ENCODE results near the gene ABCC11. TPM values are rescaled to one million over a fixed set of nuclear protein-coding genes. Genes with fewer than 3 reads are reported as not detected.

Gene ABCC11
- total RNA-seq, 2 experiments from 2014 or later = 0.09 TPM; not detected in 1

DNA sequence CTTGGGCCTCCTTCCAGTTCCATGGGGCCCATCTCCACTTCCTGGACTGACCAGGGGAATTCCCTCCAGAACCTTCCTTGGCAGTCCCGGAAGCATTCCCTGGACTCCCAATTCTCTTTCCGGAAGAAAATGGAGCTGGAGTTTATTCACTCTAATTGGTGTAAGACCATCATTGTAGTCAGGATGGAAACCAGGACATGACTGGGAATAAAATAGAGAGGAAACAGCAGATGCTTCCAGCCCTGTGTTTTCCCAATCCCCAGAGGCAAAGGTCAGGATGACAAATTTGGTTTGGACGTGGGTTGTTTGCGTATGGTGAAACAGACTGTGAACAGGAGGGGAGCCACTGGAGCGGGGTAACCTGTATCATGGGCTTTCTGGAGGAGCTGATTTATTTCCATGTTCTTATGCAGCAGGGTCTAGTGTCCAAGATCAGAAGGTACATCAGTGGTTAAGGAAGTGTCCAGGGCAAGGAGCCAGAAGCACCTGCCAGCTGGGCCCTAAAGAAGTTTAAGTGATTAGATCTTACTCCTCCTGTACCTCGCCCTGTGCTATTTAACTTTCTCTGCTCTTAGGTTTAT lies 11.7 kb downstream of the ABCC11 start:
- Mint-ChIP-seq H3K36me3 (no peaks in the 10 kb centered on the region), H3K27me3 (peaks cover 2% of the 10 kb centered on the region), H3K4me1 (peaks cover 18% of the 10 kb centered on the region), H3K27ac (no peak overlapping the region), H3K9me3 (no peaks in the 10 kb centered on the region), H3K4me3 (no peak overlapping the region)
- POLR2A ChIA-PET = interaction anchor here (0.6 kb wide), 2 partner anchors 46 to 95 kb away, joined by 3 read pairs; no protein-coding TSS in a partner anchor
- ATAC-seq (ENCODE audit: low read depth) = no peak
- no peak for DNase-seq

DNA sequence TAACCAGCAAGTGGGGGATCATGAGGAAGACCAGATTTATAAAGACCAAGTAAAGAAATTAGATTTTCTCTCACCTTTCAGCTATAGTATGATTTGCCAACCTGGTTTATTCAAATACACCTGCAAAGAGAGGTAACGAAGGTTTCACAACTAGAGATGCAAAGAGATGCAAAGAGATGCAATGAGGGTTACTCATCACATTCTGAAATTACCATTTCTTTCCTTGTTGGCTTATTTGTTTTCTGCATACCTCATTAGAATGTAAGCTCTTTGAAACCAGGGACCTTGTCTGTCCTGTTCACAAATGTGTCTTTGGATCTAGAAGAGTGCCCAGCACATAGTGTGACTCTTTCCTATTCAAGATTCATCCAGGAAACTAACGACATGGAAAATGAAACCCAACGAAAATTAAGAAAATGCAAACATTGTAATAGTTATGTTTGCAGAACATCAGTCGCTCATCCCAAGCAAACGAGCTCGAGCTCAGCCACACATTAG lies 12.2 kb downstream of the ABCC11 start:
- ATAC-seq (ENCODE audit: low read depth) (no peak), DNase-seq (no peak)
- H3K9me3 Mint-ChIP-seq = no peaks in the 10 kb centered on the region
- H3K4me1 Mint-ChIP-seq = peaks cover 18% of the 10 kb centered on the region
- no peaks in the 10 kb centered on the region for H3K36me3 Mint-ChIP-seq
- no peak overlapping the region for H3K27ac Mint-ChIP-seq
- POLR2A ChIA-PET = no interaction called here
- peaks cover 2% of the 10 kb centered on the region for H3K27me3 Mint-ChIP-seq
- H3K4me3 Mint-ChIP-seq = no peak overlapping the region

DNA sequence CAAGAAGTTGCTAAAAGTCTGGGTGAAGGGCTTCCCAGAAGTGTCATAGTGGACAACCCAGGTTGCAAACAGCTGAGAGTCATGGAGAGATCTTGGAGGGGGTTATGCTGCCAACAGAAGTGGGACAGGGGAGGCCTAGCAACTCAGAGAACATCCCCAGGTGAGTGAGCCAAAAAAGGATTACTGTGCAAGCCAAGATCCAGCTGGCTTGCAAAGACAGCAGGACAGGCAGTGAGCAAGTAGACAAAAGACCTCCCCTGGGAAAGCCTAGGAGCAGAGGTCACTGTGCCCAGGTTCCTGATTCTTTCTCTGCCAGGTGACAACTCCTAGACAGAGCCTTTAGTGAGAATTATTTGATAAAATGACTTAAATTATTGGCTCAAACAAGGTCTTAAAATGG lies 12.7 kb downstream of the ABCC11 start:
- no peaks in the 10 kb centered on the region for H3K36me3 Mint-ChIP-seq
- POLR2A ChIA-PET = no interaction called here
- H3K27me3 Mint-ChIP-seq = peaks cover 2% of the 10 kb centered on the region
- peaks cover 18% of the 10 kb centered on the region for H3K4me1 Mint-ChIP-seq
- no peaks in the 10 kb centered on the region for H3K9me3 Mint-ChIP-seq
- H3K4me3 Mint-ChIP-seq = no peak overlapping the region
- no peak overlapping the region for H3K27ac Mint-ChIP-seq
- ATAC-seq (ENCODE audit: low read depth) (no peak), DNase-seq (no peak)

DNA sequence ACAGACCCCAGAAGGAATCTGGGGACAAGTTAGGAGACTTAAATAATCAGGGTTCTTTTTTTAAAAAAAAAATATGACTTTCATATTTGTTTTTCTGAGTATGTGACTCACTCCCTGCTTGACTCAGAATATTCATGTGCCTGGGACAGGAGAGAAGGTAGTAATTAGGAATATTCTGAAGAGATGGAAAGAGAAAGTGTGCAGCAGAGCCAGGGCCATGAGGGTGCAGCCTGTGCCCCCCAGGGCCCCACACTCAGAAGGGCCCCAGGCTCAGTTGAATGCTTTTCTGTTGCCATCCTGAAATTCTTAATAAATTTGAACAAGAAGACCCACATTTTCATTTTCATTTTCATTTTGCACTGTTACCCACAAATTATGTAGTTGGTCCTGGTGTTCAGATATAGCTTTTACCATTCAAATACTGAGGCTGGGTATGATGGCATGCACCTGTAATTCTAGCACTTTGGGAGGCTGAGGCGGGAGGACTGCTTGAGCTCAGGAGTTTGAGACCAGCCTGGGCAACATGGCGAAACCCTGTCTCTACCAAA lies 14.8 kb downstream of the ABCC11 start:
- POLR2A ChIA-PET = no interaction called here
- Mint-ChIP-seq H3K4me1 (peaks cover 18% of the 10 kb centered on the region), H3K27ac (peak overlapping the region; percentile 60), H3K36me3 (no peaks in the 10 kb centered on the region), H3K9me3 (no peaks in the 10 kb centered on the region), H3K27me3 (peaks cover 2% of the 10 kb centered on the region), H3K4me3 (peak overlapping the region; percentile 29)
- DNase-seq (no peak), ATAC-seq (ENCODE audit: low read depth) (peak; percentile 36)

DNA sequence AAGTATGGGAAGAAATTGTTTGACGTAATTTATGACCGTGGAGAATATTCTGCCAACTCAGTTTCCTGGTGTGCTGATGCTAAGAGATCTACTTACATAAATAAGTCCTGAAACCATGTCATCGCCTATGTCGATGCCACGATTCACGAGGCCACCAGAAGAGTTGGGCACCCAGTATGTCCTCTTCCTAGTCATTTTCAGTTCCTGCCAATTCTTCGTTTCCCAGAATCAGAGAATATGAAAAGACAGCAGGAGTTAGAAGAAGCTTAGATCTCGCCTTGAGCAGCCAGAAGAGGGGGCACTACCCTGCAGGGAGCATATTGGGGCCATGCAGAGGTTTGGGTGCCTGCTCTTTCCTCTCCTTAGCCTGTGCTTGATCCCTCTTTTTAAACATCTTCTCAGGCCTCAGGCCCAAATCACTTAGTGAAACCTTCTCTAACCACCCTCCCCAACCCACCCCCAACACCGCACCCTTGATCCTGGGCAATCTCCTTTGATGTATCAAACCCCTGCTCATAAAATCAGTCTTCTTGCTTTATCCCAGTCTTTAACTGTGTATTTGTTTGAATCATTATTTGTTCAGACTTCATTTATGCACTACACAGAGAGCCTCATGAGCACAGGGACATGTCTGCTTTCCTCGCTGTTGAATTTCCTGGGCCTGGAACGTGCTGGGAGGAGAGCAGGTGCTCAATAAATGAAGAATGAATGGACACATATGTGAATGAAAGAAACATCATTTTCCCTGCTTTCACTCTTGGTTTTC lies 15.4 kb downstream of the ABCC11 start:
- peak; percentile 52 for DNase-seq
- Mint-ChIP-seq H3K36me3 (no peaks in the 10 kb centered on the region), H3K27ac (peak overlapping the region; percentile 60), H3K4me3 (peak overlapping the region; percentile 29), H3K9me3 (no peaks in the 10 kb centered on the region), H3K4me1 (peaks cover 18% of the 10 kb centered on the region), H3K27me3 (peaks cover 2% of the 10 kb centered on the region)
- ATAC-seq (ENCODE audit: low read depth) = peak; percentile 86
- POLR2A ChIA-PET = no interaction called here

DNA sequence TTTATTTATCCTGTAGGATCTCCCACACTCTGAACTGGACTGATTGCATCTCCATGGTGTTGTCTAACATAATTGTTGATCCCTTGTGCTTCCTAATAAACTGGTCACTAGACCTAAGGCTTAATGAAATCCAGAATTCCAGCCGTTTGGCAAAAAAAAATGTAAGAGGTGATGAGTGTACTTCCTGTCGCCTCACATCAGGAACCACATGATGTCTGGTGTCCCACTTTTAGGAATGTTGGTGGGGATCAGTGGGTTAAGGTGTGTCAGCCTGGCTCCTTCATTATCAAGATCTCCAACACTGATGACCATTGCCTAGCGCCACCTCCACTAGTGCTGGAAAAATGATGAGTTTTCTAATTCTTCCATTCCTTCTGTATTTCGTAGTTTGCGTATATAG lies 21.9 kb downstream of the ABCC11 start:
- Mint-ChIP-seq H3K4me1 (no peaks in the 10 kb centered on the region), H3K4me3 (no peak overlapping the region), H3K27me3 (no peaks in the 10 kb centered on the region), H3K9me3 (no peaks in the 10 kb centered on the region), H3K27ac (no peak overlapping the region), H3K36me3 (no peaks in the 10 kb centered on the region)
- POLR2A ChIA-PET = no interaction called here
- no peak for ATAC-seq (ENCODE audit: low read depth)
- DNase-seq = no peak

DNA sequence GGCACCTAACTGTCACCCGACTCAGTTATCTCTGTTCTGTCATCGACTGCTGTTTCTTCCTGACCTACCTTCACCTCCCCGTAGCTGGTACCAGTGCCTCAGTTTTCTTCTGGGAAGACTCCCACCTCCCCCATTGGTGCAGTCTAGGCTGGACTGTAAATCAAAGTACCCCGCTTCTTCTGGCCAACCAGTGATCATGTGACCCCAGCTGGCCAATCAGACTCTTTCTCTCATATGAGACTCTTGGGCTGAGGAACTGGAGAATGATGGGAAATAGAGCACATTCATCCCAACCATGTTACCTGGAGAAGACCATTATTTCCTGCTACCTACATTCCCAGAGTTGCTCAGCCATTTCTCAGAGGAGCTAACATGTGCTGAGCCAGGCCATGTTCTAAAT lies 23.8 kb downstream of the ABCC11 start:
- ATAC-seq (ENCODE audit: low read depth) = no peak
- Mint-ChIP-seq H3K4me1 (no peaks in the 10 kb centered on the region), H3K4me3 (no peak overlapping the region), H3K27ac (no peak overlapping the region), H3K36me3 (no peaks in the 10 kb centered on the region), H3K9me3 (peaks cover 2% of the 10 kb centered on the region), H3K27me3 (no peaks in the 10 kb centered on the region)
- DNase-seq = no peak
- POLR2A ChIA-PET = interaction anchor here (0.6 kb wide), 1 partner anchor 430 kb away, joined by 5 read pairs; no protein-coding TSS in a partner anchor

DNA sequence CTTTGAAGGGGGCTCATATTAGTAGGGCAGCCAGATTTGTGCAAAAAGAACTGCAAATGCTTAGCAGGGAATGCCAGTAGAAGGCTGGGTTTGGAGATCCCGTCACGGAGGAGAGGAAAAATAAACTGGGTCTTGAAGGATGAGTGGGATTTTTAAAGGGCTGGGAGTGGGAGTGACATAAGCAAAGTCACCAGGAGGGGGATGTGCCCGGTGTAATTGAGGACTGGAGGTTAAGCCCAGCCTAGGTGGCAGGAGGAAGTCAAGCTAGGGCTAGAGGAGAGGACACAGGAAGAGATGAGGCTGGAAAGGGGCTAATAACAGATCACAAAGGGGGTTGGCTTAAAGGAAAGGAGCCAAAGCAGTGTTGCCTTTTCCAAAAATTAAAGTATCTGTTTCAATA lies 26.4 kb downstream of the ABCC11 start:
- H3K9me3 Mint-ChIP-seq = peaks cover 2% of the 10 kb centered on the region
- no peak for ATAC-seq (ENCODE audit: low read depth)
- no peak for DNase-seq
- no peak overlapping the region for H3K27ac Mint-ChIP-seq
- no peaks in the 10 kb centered on the region for H3K36me3 Mint-ChIP-seq
- no peaks in the 10 kb centered on the region for H3K4me1 Mint-ChIP-seq
- no peak overlapping the region for H3K4me3 Mint-ChIP-seq
- peaks cover 2% of the 10 kb centered on the region for H3K27me3 Mint-ChIP-seq
- POLR2A ChIA-PET = no interaction called here

DNA sequence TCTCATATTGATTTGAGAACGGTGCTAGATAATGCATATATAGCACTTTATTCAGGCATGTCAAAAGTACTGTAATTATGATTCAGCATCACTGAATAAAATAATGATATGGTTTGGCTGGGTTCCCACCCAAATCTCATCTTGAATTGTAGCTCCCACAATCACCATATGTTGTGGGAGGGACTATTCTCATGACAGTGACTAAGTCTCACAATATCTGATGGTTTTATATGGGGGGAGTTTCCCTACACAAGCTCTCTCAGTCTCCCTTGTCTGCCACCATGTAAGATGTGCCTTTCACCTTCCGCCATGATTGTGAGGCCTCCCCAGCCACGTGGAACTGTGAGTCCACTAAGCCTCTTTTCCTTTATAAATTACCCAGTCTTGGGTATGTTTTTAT lies 28.9 kb downstream of the ABCC11 start:
- no peak for ATAC-seq (ENCODE audit: low read depth)
- Mint-ChIP-seq H3K27ac (no peak overlapping the region), H3K36me3 (no peaks in the 10 kb centered on the region), H3K27me3 (peaks cover 2% of the 10 kb centered on the region), H3K4me1 (no peaks in the 10 kb centered on the region), H3K4me3 (no peak overlapping the region), H3K9me3 (peaks cover 2% of the 10 kb centered on the region)
- POLR2A ChIA-PET = no interaction called here
- no peak for DNase-seq

DNA sequence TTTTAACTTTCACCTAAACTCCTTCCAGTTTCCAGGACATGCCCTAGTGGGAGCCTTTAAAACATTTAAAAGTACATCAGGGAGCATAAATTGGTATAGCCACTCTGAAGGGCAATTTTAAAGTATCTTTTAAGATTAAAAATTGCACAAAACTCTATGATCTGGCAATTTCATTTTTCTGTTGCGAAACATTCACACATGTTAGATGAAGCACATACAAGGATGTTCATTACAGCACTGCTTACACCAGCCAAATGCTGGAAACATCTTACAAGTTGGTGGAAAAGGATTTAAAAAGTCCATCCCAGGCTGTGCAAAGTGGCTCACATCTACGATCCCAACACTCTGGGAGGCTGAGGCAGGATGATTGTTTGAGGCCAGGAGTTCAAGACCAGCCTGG lies 29.6 kb downstream of the ABCC11 start:
- Mint-ChIP-seq H3K36me3 (no peaks in the 10 kb centered on the region), H3K27me3 (peaks cover 2% of the 10 kb centered on the region), H3K9me3 (peaks cover 2% of the 10 kb centered on the region), H3K4me3 (no peak overlapping the region), H3K27ac (no peak overlapping the region), H3K4me1 (no peaks in the 10 kb centered on the region)
- ATAC-seq (ENCODE audit: low read depth) = no peak
- DNase-seq = no peak
- POLR2A ChIA-PET = no interaction called here

DNA sequence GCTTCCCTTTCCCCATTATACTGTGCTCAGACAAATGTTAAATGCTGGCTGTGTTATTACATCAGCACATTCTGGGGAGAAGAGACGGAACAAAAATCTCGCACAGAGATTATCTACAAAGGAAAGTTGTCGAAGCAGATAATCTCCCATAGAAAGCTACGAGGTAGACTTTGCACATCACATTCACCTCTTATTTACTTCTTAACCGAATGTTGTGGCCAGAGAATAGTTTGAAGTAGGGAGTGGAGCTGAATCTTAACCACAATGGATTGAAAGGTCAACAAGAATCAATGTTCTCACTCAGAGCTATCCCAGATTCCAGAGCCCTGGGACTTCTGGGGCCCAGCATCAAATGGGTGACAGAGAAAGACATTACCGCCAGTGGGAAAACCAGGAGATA lies 31.6 kb downstream of the ABCC11 start:
- Mint-ChIP-seq H3K36me3 (no peaks in the 10 kb centered on the region), H3K9me3 (peaks cover 2% of the 10 kb centered on the region), H3K4me3 (no peak overlapping the region), H3K27ac (no peak overlapping the region), H3K4me1 (no peaks in the 10 kb centered on the region), H3K27me3 (peaks cover 2% of the 10 kb centered on the region)
- POLR2A ChIA-PET = no interaction called here
- DNase-seq (no peak), ATAC-seq (ENCODE audit: low read depth) (no peak)

DNA sequence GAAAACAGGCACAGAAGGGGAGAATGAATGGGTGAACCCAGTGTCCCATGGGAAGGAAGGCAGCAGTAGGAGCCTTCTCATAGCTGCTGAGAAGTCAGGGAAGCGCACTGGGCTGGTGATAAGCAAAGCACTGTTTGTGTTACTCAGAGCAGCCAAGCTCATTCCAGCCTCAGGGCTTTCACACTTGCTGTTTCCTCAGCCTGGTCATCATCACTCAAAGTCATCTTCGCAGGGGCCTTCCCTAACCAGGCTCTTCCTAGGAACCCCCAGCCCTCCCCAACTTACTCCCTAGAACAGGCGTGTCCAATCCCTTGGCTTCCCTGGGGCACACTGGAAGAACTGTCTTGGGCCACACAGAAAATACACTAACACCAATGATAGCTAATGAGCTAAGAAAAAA lies 35.3 kb downstream of the ABCC11 start:
- H3K27ac Mint-ChIP-seq = no peak overlapping the region
- no peaks in the 10 kb centered on the region for H3K9me3 Mint-ChIP-seq
- no peak for DNase-seq
- H3K36me3 Mint-ChIP-seq = no peaks in the 10 kb centered on the region
- no peaks in the 10 kb centered on the region for H3K4me1 Mint-ChIP-seq
- H3K4me3 Mint-ChIP-seq = no peak overlapping the region
- H3K27me3 Mint-ChIP-seq = peaks cover 9% of the 10 kb centered on the region
- no peak for ATAC-seq (ENCODE audit: low read depth)
- POLR2A ChIA-PET = no interaction called here

DNA sequence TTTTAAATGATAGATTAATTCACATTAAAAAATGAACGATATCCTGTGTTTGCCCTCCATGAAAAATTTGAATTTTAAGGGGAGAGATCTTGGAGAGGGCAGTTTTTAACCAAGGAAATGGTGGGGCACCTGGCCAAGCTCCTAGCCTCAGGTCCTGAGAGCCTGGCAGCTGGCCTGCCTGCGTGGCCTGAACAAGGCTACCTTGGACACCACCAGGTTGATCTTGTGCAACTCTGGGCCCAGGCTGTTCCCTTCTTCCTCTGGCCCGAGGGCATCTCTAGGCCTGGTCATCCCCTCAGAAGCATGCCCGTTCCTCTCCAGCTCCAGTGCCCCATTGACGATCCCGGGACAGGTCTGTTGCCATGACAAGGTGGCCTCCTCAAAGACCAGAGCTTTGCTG lies 36.6 kb downstream of the ABCC11 start:
- Mint-ChIP-seq H3K36me3 (no peaks in the 10 kb centered on the region), H3K4me3 (no peak overlapping the region), H3K27me3 (peaks cover 7% of the 10 kb centered on the region), H3K4me1 (peaks cover 1% of the 10 kb centered on the region), H3K9me3 (no peaks in the 10 kb centered on the region), H3K27ac (no peak overlapping the region)
- POLR2A ChIA-PET = no interaction called here
- ATAC-seq (ENCODE audit: low read depth) = no peak
- no peak for DNase-seq

Measured in activated naive CD8-positive, alpha-beta T cell treated with anti-CD3 and anti-CD28 coated beads, Interleukin-2, amount 10 ng/mL, durations not matched to agents 7 days and 5 days (primary cell).